DND-41 (cell line): ENCODE results near the gene SLC16A10.

Experiments
- ATAC-seq: fragments of 200-7000 bp; cut with Tn5 transposase; 3 replicates; pipeline ENCODE4 v1.9.1; 2021; ENCODE audit warnings: low read depth; ENCODE audit not compliant: insufficient read depth
- DNase-seq: peaks from one replicate; pipeline ENCODE4 v3.0.0-alpha.2; 2020
- H2AFZ ChIP-seq: 2 replicates; pipeline ENCODE4 v1.6.0; 2012; ENCODE audit warnings: low read depth, low read length
- H3K27ac ChIP-seq: 2 replicates; pipeline ENCODE4 v1.5.1; 2012; ENCODE audit warnings: low read length, inconsistent platforms
- H3K27me3 ChIP-seq: fragments of 200-600 bp; sonication (generic); 2 replicates; pipeline ENCODE4 v1.6.0; 2012; ENCODE audit warnings: low read length, mild to moderate bottlenecking, inconsistent platforms; ENCODE audit not compliant: insufficient read depth, poor library complexity
- H3K36me3 ChIP-seq: 2 replicates; pipeline ENCODE4 v1.5.1; 2012; ENCODE audit warnings: low read length, inconsistent platforms; ENCODE audit not compliant: insufficient read depth
- H3K4me1 ChIP-seq: 2 replicates; pipeline ENCODE4 v1.5.1; 2012; ENCODE audit warnings: mild to moderate bottlenecking, low read length; ENCODE audit not compliant: insufficient read depth
- H3K4me2 ChIP-seq: 2 replicates; pipeline ENCODE4 v1.6.0; 2012; ENCODE audit warnings: mild to moderate bottlenecking, moderate library complexity, low read length, inconsistent platforms; ENCODE audit not compliant: insufficient read depth
- H3K4me3 ChIP-seq, 2 experiments: fragments of 200-600 bp in 1 of 2; shearing (Covaris generic) in 1 of 2; 2 replicates each; pipeline ENCODE4 v1.5.1; 2012 to 2016; ENCODE audit warnings: inconsistent platforms in 2 of 2, low read length in 2 of 2, mild to moderate bottlenecking in 2 of 2, low read depth in 1 of 2, moderate library complexity in 1 of 2
- H3K79me2 ChIP-seq: 2 replicates; pipeline ENCODE4 v1.6.0; 2012; ENCODE audit warnings: low read length, inconsistent platforms; ENCODE audit not compliant: insufficient read depth
- H3K9ac ChIP-seq: 2 replicates; pipeline ENCODE4 v1.6.0; 2012; ENCODE audit warnings: low read depth, mild to moderate bottlenecking, inconsistent platforms, low read length, moderate library complexity
- H3K9me3 ChIP-seq: 2 replicates; pipeline ENCODE4 v1.5.1; 2012; ENCODE audit warnings: low read length, moderate library complexity, mild to moderate bottlenecking, inconsistent platforms; ENCODE audit not compliant: insufficient read depth, severe bottlenecking
- H4K20me1 ChIP-seq: 2 replicates; pipeline ENCODE4 v1.6.0; 2012; ENCODE audit warnings: low read length; ENCODE audit not compliant: insufficient read depth
- EZH2 ChIP-seq: IDR thresholded peaks from 3 replicates; pipeline ENCODE4 v1.6.1; 2012; ENCODE audit warnings: borderline replicate concordance, low read depth, mild to moderate bottlenecking, moderate library complexity, low read length, inconsistent platforms; ENCODE audit not compliant: severe bottlenecking
- TF ChIP-seq, protein P1 (sequence below): IDR thresholded peaks from 2 replicates; pipeline ENCODE4 v1.5.1; 2012; ENCODE audit warnings: borderline replicate concordance, low read length, moderate library complexity, mild to moderate bottlenecking; ENCODE audit not compliant: poor library complexity, severe bottlenecking; ENCODE audit errors: extremely low read depth

SLC16A10 gene

GRCh38 chr6:111274593-111275217 lies 187.4 kb downstream of the SLC16A10 start:
- no peaks in the 10 kb centered on the region for H4K20me1 ChIP-seq
- no peak overlapping the region for H3K4me3 ChIP-seq
- no peaks in the 10 kb centered on the region for H3K4me1 ChIP-seq
- H3K27ac ChIP-seq = no peak overlapping the region
- DNase-seq = no peak
- H3K36me3 ChIP-seq = peaks cover 73% of the 10 kb centered on the region
- no peak overlapping the region for H3K4me2 ChIP-seq
- ATAC-seq = no peak
- peaks cover 18% of the 10 kb centered on the region for H3K9me3 ChIP-seq
- H2AFZ ChIP-seq = no peak overlapping the region
- H3K27me3 ChIP-seq = no peaks in the 10 kb centered on the region
- no peak for TF ChIP-seq EZH2
- TF ChIP-seq, protein P1, sequence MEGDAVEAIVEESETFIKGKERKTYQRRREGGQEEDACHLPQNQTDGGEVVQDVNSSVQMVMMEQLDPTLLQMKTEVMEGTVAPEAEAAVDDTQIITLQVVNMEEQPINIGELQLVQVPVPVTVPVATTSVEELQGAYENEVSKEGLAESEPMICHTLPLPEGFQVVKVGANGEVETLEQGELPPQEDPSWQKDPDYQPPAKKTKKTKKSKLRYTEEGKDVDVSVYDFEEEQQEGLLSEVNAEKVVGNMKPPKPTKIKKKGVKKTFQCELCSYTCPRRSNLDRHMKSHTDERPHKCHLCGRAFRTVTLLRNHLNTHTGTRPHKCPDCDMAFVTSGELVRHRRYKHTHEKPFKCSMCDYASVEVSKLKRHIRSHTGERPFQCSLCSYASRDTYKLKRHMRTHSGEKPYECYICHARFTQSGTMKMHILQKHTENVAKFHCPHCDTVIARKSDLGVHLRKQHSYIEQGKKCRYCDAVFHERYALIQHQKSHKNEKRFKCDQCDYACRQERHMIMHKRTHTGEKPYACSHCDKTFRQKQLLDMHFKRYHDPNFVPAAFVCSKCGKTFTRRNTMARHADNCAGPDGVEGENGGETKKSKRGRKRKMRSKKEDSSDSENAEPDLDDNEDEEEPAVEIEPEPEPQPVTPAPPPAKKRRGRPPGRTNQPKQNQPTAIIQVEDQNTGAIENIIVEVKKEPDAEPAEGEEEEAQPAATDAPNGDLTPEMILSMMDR = no peak
- H3K79me2 ChIP-seq = 0 out of 2 replicates have a peak, but pooled peaks cover 5% of the 10 kb centered on the region
- H3K9ac ChIP-seq = no peak overlapping the region

DNA sequence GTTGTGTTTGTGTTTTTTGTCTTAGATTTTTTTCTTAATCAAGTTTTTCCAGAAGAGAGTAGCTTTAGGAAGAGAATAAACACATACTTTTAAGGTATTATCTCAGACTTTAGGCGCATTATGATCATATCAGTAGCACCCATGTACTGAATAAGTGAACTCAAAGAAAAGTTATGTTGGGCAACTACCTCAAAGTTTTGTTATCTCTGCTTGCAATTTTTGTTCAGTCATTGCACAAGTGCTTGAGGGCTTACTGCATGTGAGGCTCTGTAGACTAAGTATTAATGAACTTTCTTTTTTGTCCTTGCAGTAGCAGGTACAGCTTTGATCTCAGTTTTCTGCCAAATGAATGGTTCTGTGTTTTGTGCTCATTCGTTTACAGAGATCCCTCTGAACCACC lies 189.0 kb downstream of the SLC16A10 start:
- no peak overlapping the region for H3K9ac ChIP-seq
- 0 out of 2 replicates have a peak, but pooled peaks cover 5% of the 10 kb centered on the region for H3K79me2 ChIP-seq
- H3K4me2 ChIP-seq = no peak overlapping the region
- H3K27me3 ChIP-seq = no peaks in the 10 kb centered on the region
- no peaks in the 10 kb centered on the region for H3K4me1 ChIP-seq
- H4K20me1 ChIP-seq = no peaks in the 10 kb centered on the region
- no peak for ATAC-seq
- TF ChIP-seq, protein P1 = no peak
- no peak for TF ChIP-seq EZH2
- no peak overlapping the region for H3K27ac ChIP-seq
- no peak overlapping the region for H3K4me3 ChIP-seq
- DNase-seq = no peak
- H3K9me3 ChIP-seq = peaks cover 18% of the 10 kb centered on the region
- no peak overlapping the region for H2AFZ ChIP-seq
- peaks cover 74% of the 10 kb centered on the region for H3K36me3 ChIP-seq

DNA sequence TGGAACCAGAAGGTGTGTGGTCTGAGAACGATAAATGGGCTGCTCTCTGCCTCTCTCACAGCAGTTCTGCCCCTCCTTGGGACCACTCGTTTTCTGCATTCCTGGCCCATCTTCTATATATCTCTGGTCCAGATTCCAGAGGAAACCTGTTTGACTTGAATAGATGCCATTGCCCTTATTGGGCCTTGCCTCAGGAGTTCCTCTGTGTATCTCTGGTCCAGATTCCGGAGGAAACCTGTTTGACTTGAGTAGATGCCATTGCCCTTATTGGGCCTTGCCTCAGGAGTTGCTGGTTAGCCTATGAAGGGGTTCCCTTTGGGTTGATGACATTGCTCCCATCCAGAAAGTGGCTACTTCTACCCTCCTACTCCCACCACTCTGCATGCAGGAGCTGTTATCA lies 189.4 kb downstream of the SLC16A10 start:
- no peak for ATAC-seq
- Histone ChIP-seq H4K20me1 (no peaks in the 10 kb centered on the region), H3K36me3 (peaks cover 74% of the 10 kb centered on the region)

More for the DNA sequence above, 189.4 kb downstream of the SLC16A10 start:
- no peak for DNase-seq
- Histone ChIP-seq H2AFZ (no peak overlapping the region), H3K9me3 (peaks cover 18% of the 10 kb centered on the region), H3K4me1 (no peaks in the 10 kb centered on the region), H3K4me2 (no peak overlapping the region), H3K27me3 (no peaks in the 10 kb centered on the region), H3K79me2 (0 out of 2 replicates have a peak, but pooled peaks cover 5% of the 10 kb centered on the region), H3K9ac (no peak overlapping the region), H3K4me3 (no peak overlapping the region), H3K27ac (no peak overlapping the region)
- TF ChIP-seq, protein P1 = no peak
